ENCODE data around the gene CMPK1. TPM values are rescaled to one million over a fixed set of nuclear protein-coding genes. Genes with fewer than 3 reads are reported as not detected.

Gene CMPK1
- total RNA-seq, 1 donor from 2014 or later, result 105 TPM

- no peak for TF ChIP-seq CTCF (IDR thresholded peaks at IDR 0.05)
- Mint-ChIP-seq H3K36me3 (ENCODE audit: unreplicated experiment) (no peaks in the 10 kb centered on the region), H3K27ac (ENCODE audit: unreplicated experiment) (no peak overlapping the region), H3K4me1 (ENCODE audit: unreplicated experiment) (peaks cover 44% of the 10 kb centered on the region), H3K4me3 (ENCODE audit: unreplicated experiment) (no peak overlapping the region), H3K27me3 (ENCODE audit: unreplicated experiment) (no peaks in the 10 kb centered on the region), H3K9me3 (ENCODE audit: unreplicated experiment) (no peaks in the 10 kb centered on the region)
- no peak for DNase-seq (ENCODE audit: extremely low spot score, unreplicated experiment)
Observed at GRCh38 chr1:47405697-47406096, 72.1 kb downstream of the CMPK1 start.

- Mint-ChIP-seq H3K9me3 (ENCODE audit: unreplicated experiment) (no peaks in the 10 kb centered on the region), H3K4me1 (ENCODE audit: unreplicated experiment) (peaks cover 57% of the 10 kb centered on the region), H3K27me3 (ENCODE audit: unreplicated experiment) (no peaks in the 10 kb centered on the region)
Observed at GRCh38 chr1:47406966-47407365, 73.4 kb downstream of the CMPK1 start.

GRCh38 chr1:47407481-47407880 is 73.9 kb downstream of the CMPK1 start:
- no peak for TF ChIP-seq CTCF (IDR thresholded peaks at IDR 0.05)
- DNase-seq (ENCODE audit: extremely low spot score, unreplicated experiment), result no peak
- no peaks in the 10 kb centered on the region for H3K36me3 Mint-ChIP-seq (ENCODE audit: unreplicated experiment)
- peak overlapping the region; percentile 60 for H3K27ac Mint-ChIP-seq (ENCODE audit: unreplicated experiment)
- no peaks in the 10 kb centered on the region for H3K27me3 Mint-ChIP-seq (ENCODE audit: unreplicated experiment)
- H3K9me3 Mint-ChIP-seq (ENCODE audit: unreplicated experiment), result no peaks in the 10 kb centered on the region
- H3K4me3 Mint-ChIP-seq (ENCODE audit: unreplicated experiment), result no peak overlapping the region
- peaks cover 60% of the 10 kb centered on the region for H3K4me1 Mint-ChIP-seq (ENCODE audit: unreplicated experiment)

More at GRCh38 chr1:47406966-47407365, 73.4 kb downstream of the CMPK1 start:
- Mint-ChIP-seq H3K36me3 (ENCODE audit: unreplicated experiment) (no peaks in the 10 kb centered on the region), H3K27ac (ENCODE audit: unreplicated experiment) (no peak overlapping the region), H3K4me3 (ENCODE audit: unreplicated experiment) (no peak overlapping the region)
- no peak for DNase-seq (ENCODE audit: extremely low spot score, unreplicated experiment)
- TF ChIP-seq CTCF (IDR thresholded peaks at IDR 0.05), result no peak

- H3K36me3 Mint-ChIP-seq (ENCODE audit: unreplicated experiment), result no peaks in the 10 kb centered on the region
- no peaks in the 10 kb centered on the region for H3K9me3 Mint-ChIP-seq (ENCODE audit: unreplicated experiment)
- H3K27ac Mint-ChIP-seq (ENCODE audit: unreplicated experiment), result peak overlapping the region; percentile 87
- H3K27me3 Mint-ChIP-seq (ENCODE audit: unreplicated experiment), result no peaks in the 10 kb centered on the region
- TF ChIP-seq CTCF (IDR thresholded peaks at IDR 0.05), result no peak
- H3K4me3 Mint-ChIP-seq (ENCODE audit: unreplicated experiment), result no peak overlapping the region
- peaks cover 60% of the 10 kb centered on the region for H3K4me1 Mint-ChIP-seq (ENCODE audit: unreplicated experiment)
- peak; percentile 91 for DNase-seq (ENCODE audit: extremely low spot score, unreplicated experiment)
Observed at GRCh38 chr1:47409311-47410067, 75.9 kb downstream of the CMPK1 start.

- Mint-ChIP-seq H3K4me1 (ENCODE audit: unreplicated experiment) (peaks cover 60% of the 10 kb centered on the region), H3K27ac (ENCODE audit: unreplicated experiment) (peak overlapping the region; percentile 87), H3K27me3 (ENCODE audit: unreplicated experiment) (peaks cover under 1% of the 10 kb centered on the region), H3K36me3 (ENCODE audit: unreplicated experiment) (no peaks in the 10 kb centered on the region), H3K4me3 (ENCODE audit: unreplicated experiment) (no peak overlapping the region), H3K9me3 (ENCODE audit: unreplicated experiment) (no peaks in the 10 kb centered on the region)
- no peak for DNase-seq (ENCODE audit: extremely low spot score, unreplicated experiment)
- TF ChIP-seq CTCF (IDR thresholded peaks at IDR 0.05), result no peak
Observed at GRCh38 chr1:47410068-47410455, 76.5 kb downstream of the CMPK1 start.
